Neural progenitor cell (in vitro differentiated cells): ENCODE results near the gene TBC1D9. TPM values are rescaled to one million over a fixed set of nuclear protein-coding genes. Genes with fewer than 3 reads are reported as not detected.

Source experiments
- DNase-seq: peaks from one replicate; pipeline ENCODE4 v3.0.0-alpha.2; 2016; ENCODE audit warnings: low spot score
- H2AFZ ChIP-seq: fragments of 200-600 bp; sonication (generic); replicated peaks from 2 replicates; pipeline ENCODE4 v1.6.1; 2016; ENCODE audit warnings: antibody characterized with exemption
- H3F3A ChIP-seq: fragments of 200-600 bp; sonication (generic); 2 replicates; pipeline ENCODE4 v1.6.1; 2016; ENCODE audit warnings: antibody characterized with exemption, low read depth
- H3K27ac ChIP-seq: fragments of 200-600 bp; sonication (generic); 2 replicates; pipeline ENCODE4 v1.5.1; 2016; ENCODE audit warnings: mild to moderate bottlenecking
- H3K27me3 ChIP-seq: fragments of 200-600 bp; sonication (generic); 2 replicates; pipeline ENCODE4 v1.6.1; 2016; ENCODE audit warnings: mild to moderate bottlenecking, moderate library complexity
- H3K36me3 ChIP-seq: fragments of 200-600 bp; sonication (generic); 2 replicates; pipeline ENCODE4 v1.5.1; 2016
- H3K4me1 ChIP-seq: fragments of 200-600 bp; sonication (generic); 2 replicates; pipeline ENCODE4 v1.6.1; 2016; ENCODE audit warnings: mixed run types
- H3K4me2 ChIP-seq: fragments of 200-600 bp; sonication (generic); 2 replicates; pipeline ENCODE4 v1.6.1; 2016
- H3K4me3 ChIP-seq: fragments of 200-600 bp; sonication (generic); 2 replicates; pipeline ENCODE4 v1.5.1; 2016
- H3K79me2 ChIP-seq: fragments of 200-600 bp; sonication (generic); 2 replicates; pipeline ENCODE4 v1.6.1; 2016; ENCODE audit warnings: low read depth
- H3K9ac ChIP-seq: fragments of 200-600 bp; sonication (generic); 2 replicates; pipeline ENCODE4 v1.6.1; 2016
- H3K9me3 ChIP-seq: fragments of 200-600 bp; sonication (generic); 2 replicates; pipeline ENCODE4 v1.5.1; 2016; ENCODE audit warnings: low read depth
- H4K20me1 ChIP-seq: fragments of 200-600 bp; sonication (generic); 2 replicates; pipeline ENCODE4 v1.6.1; 2016; ENCODE audit warnings: low read depth
- H3K27ac Mint-ChIP-seq: 3 replicates; pipeline ENCODE4 v1.8.0; 2021; ENCODE audit warnings: mixed read lengths
- H3K27me3 Mint-ChIP-seq: 2 replicates; pipeline ENCODE4 v1.8.0; 2022; ENCODE audit warnings: low read depth, mild to moderate bottlenecking, inconsistent platforms, moderate library complexity, mixed read lengths; ENCODE audit not compliant: insufficient read depth
- H3K36me3 Mint-ChIP-seq: 3 replicates; pipeline ENCODE4 v1.8.0; 2021; ENCODE audit warnings: mixed read lengths
- H3K4me1 Mint-ChIP-seq: 3 replicates; pipeline ENCODE4 v1.8.0; 2021; ENCODE audit warnings: mixed read lengths
- H3K4me3 Mint-ChIP-seq: 3 replicates; pipeline ENCODE4 v1.8.0; 2021; ENCODE audit warnings: mild to moderate bottlenecking, moderate library complexity, mixed read lengths
- H3K9me3 Mint-ChIP-seq: 3 replicates; pipeline ENCODE4 v1.8.0; 2020; ENCODE audit warnings: mixed read lengths
- CTCF ChIP-seq: fragments of 200-600 bp; sonication (generic); IDR thresholded peaks from 2 replicates; pipeline ENCODE4 v1.5.1; 2017; ENCODE audit warnings: antibody characterized with exemption, mild to moderate bottlenecking
- EZH2 ChIP-seq: fragments of 200-600 bp; sonication (generic); IDR thresholded peaks from 2 replicates; pipeline ENCODE4 v1.6.1; 2017; ENCODE audit warnings: antibody characterized with exemption, mild to moderate bottlenecking, moderate library complexity
- EZH2phosphoT487 ChIP-seq: fragments of 200-600 bp; sonication (generic); IDR thresholded peaks from 2 replicates; pipeline ENCODE4 v1.6.1; 2017; ENCODE audit warnings: antibody characterized with exemption
- total RNA-seq: library from RNA; depleted of rRNA; stranded (reverse); fragments of >200 nt; gene quantifications from 2 replicates; pipeline ENCODE4 v1.2.3, GENCODE V29; 2015; ENCODE audit warnings: low replicate concordance

Gene TBC1D9
- total RNA-seq, 1 donor from 2014 or later: 11.3 TPM

DNA sequence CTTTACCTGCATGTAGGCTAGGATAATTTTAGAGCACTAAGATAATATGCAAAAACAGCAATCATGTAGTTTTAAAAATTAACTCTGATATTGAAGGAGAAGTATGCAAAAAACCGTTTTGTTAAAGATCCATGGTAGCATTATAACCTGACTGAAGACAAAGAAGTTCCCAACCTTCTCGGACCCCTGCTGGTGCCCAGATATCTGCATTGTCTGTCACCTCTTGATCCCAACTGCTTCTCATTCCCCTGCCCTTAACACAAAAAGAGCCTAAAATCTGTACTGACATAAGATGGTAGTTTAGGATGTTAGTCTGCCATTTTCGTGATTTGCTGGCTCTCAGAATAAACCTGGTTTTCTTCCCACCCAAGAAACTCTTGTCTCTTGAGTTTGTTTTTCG lies 125.9 kb downstream of the TBC1D9 start:
- H3K4me1 ChIP-seq: no peaks in the 10 kb centered on the region
- H3K4me3 Mint-ChIP-seq: no peak overlapping the region
- H3K36me3 Mint-ChIP-seq: peaks cover 22% of the 10 kb centered on the region
- no peak overlapping the region for H3K4me3 ChIP-seq
- H2AFZ ChIP-seq: no peak overlapping the region
- H3K27me3 Mint-ChIP-seq: peaks cover 3% of the 10 kb centered on the region
- no peak for DNase-seq
- H3K27ac Mint-ChIP-seq: no peak overlapping the region
- TF ChIP-seq EZH2phosphoT487: no peak
- no peak for TF ChIP-seq CTCF
- TF ChIP-seq EZH2: no peak
- H3K9ac ChIP-seq: no peak overlapping the region
- H3K9me3 ChIP-seq: no peaks in the 10 kb centered on the region
- H3K27me3 ChIP-seq: no peaks in the 10 kb centered on the region
- H3K4me2 ChIP-seq: no peak overlapping the region
- H4K20me1 ChIP-seq: no peaks in the 10 kb centered on the region
- H3K9me3 Mint-ChIP-seq: no peaks in the 10 kb centered on the region
- H3K36me3 ChIP-seq: no peaks in the 10 kb centered on the region
- H3K27ac ChIP-seq: no peak overlapping the region
- no peaks in the 10 kb centered on the region for H3F3A ChIP-seq
- no peaks in the 10 kb centered on the region for H3K79me2 ChIP-seq
- peaks cover 6% of the 10 kb centered on the region for H3K4me1 Mint-ChIP-seq

DNA sequence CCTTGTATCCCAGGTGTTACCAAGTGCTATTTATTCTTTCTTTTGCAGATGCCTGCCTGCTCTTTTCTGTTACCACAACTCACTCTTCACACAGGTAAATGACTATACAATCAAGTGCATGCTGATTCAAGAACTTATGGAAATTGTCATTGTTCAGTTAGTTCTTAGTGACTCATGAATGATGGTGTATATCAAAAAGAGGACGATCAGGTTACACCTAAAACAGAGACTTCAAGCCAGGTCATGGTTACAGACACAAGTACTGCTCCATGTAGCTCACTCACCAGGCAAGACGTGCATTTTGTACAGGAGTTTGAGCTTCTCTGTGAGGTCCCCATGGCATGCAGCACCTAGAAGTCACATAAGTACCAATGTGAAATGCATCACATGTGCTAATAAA lies 128.2 kb downstream of the TBC1D9 start:
- Mint-ChIP-seq H3K27me3 (peaks cover 3% of the 10 kb centered on the region), H3K4me3 (no peak overlapping the region), H3K27ac (no peak overlapping the region), H3K4me1 (peaks cover 6% of the 10 kb centered on the region), H3K36me3 (peaks cover 32% of the 10 kb centered on the region), H3K9me3 (no peaks in the 10 kb centered on the region)
- H4K20me1 ChIP-seq: no peaks in the 10 kb centered on the region
- no peaks in the 10 kb centered on the region for H3K4me1 ChIP-seq
- no peaks in the 10 kb centered on the region for H3F3A ChIP-seq
- H3K79me2 ChIP-seq: no peaks in the 10 kb centered on the region
- no peak overlapping the region for H3K9ac ChIP-seq
- H3K27me3 ChIP-seq: no peaks in the 10 kb centered on the region
- no peak overlapping the region for H3K4me2 ChIP-seq
- TF ChIP-seq EZH2phosphoT487 (no peak), CTCF (no peak), EZH2 (no peak)
- no peaks in the 10 kb centered on the region for H3K9me3 ChIP-seq
- H3K27ac ChIP-seq: no peak overlapping the region
- H2AFZ ChIP-seq: no peak overlapping the region
- H3K36me3 ChIP-seq: no peaks in the 10 kb centered on the region
- no peak overlapping the region for H3K4me3 ChIP-seq
- DNase-seq: no peak

GRCh38 chr4:140626661-140627376 lies 129.4 kb downstream of the TBC1D9 start:
- H3K9ac ChIP-seq: no peak overlapping the region
- Mint-ChIP-seq H3K9me3 (no peaks in the 10 kb centered on the region), H3K27ac (no peak overlapping the region), H3K4me1 (peaks cover 6% of the 10 kb centered on the region), H3K36me3 (peaks cover 30% of the 10 kb centered on the region), H3K4me3 (no peak overlapping the region), H3K27me3 (peaks cover 3% of the 10 kb centered on the region)
- no peaks in the 10 kb centered on the region for H3K27me3 ChIP-seq
- H4K20me1 ChIP-seq: no peaks in the 10 kb centered on the region
- H3F3A ChIP-seq: no peaks in the 10 kb centered on the region
- H3K27ac ChIP-seq: no peak overlapping the region
- H3K4me2 ChIP-seq: no peak overlapping the region
- H2AFZ ChIP-seq: no peak overlapping the region
- H3K4me3 ChIP-seq: no peak overlapping the region
- TF ChIP-seq EZH2phosphoT487: no peak
- no peak for TF ChIP-seq EZH2
- TF ChIP-seq CTCF: no peak
- H3K4me1 ChIP-seq: no peaks in the 10 kb centered on the region
- no peaks in the 10 kb centered on the region for H3K36me3 ChIP-seq
- no peak for DNase-seq
- no peaks in the 10 kb centered on the region for H3K9me3 ChIP-seq
- no peaks in the 10 kb centered on the region for H3K79me2 ChIP-seq
